Middle frontal gyrus (tissue), 1 donor: ENCODE measurements around the gene ADM2.
"Not testable (repeated sequence)": the region's sequence is repeated elsewhere in the genome, so short reads cannot be mapped to it uniquely, and the experiment has no call there.

Source experiments
- DNase-seq: peaks from one replicate; pipeline ENCODE4 v3.0.0-alpha.2; 2015; ENCODE audit warnings: low spot score; ENCODE audit errors: extremely low spot score

Gene ADM2

DNA sequence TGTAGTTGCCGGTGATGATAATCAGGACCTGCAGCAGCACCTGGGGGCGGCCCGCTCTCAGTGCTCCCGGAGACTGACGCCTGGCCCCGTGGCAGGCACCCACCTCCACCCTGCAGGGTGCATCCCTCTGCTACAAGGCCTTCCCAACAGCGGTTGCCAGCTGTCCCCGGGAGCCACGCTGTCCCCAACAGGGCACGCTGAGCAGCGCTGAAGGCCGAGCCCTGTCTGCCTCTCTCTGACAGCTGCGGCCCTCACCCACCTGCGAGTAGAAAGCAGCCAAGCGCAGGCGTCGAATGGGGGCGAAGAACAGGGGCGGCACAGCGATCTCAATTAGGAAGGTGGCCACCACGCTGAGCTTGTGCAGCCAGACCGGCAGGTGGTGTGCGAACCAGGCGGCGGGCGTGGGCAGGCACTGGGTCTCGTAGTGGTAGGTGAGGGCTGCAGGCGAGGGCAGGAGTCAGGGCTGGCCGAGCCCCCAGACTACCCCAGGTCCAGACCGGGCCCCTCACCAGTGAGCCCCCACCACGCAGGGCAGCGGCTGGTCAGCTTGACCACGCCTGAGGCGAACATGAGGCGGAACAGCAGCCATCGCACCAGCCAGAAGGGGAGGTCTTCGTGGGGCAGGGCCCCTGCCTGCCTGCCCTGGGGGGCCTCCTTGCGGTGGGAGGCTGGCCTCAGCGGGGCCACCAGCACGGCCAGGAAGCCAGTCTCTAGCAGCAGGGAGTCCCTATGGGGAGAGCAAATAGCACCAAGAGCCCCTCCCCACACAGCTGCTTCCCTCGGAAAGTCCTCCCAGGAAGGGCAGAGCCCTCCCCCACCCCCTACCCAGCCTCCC is 24.6 kb downstream of the ADM2 start:
- no peak for DNase-seq

GRCh38 chr22:50506611-50507420 is 25.5 kb downstream of the ADM2 start:
- DNase-seq = no peak

DNA sequence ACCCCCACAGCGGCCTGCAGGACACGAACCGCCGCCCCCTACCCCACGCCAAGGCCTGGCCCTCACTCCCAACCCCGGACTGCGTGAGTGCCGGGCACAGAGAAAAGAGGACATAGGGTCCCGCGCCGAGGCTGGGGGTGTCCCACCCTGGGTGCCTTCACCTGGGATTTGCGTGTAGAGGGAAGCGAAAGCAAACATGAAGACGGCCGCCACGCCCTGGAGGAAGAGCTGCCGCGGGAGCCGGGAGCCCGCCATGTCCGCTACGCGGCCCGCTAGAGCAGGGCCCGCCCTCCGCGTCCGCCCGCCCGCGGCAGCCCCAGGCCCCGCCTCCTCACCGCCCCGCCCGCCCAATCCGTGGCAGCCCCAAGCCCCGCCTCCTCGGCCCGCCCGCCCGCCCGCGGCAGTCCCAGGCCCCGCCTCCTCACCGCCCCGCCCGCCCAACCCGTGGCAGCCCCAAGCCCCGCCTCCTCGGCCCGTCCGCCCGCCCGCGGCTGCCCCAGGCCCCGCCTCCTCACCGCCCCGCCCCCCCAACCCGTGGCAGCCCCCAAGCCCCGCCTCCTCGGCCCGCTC is 26.2 kb downstream of the ADM2 start, which contains the start of gene LMF2:
LMF2 (minus strand) TSS at position 282 of the 570 bp plus-strand sequence; CDS start at position 255, 27 bp downstream.
- DNase-seq = peak; percentile 63

DNA sequence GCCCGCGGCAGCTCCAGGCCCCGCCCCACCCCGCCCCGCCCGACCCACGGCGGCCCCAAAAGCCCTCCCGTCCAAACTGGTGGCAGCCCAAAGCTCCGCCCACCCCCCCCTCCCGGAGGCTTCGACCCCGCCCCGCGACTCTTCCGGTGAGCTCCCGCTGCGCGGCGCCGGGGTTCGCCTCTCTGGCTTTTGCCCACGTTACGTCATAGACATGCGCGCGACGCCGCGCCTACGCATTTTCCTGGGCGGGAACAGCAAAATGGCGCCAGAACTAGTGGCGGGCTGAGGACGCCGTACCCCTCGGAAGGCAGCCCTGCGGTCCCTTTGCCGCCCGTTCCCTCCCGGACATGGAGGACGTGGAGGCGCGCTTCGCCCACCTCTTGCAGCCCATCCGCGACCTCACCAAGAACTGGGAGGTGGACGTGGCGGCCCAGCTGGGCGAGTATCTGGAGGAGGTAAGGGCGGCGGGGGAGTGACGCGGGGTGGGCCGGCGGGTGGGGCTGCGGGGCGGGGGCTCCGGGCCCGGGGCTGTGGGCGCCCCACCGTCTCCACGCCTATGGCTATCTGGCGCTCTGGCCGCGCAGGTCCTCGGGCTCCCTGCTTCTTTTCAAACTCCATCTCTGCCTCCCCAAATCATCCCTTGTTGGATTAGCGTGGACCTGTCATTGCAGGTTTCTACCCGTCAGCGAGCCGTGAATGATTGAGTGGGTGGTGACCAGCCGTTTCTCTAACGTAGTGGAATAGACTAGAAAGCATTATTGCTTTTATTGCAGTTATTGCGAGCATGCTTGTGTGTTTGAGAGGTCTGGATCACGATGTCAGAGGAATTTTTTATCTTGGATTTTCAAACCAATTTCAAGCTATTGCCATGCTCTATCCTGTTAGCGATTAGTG is 26.9 kb downstream of the ADM2 start, which contains the start of gene NCAPH2:
NCAPH2 (plus strand) TSS at position 234 of the 894 bp plus-strand sequence; CDS start at position 348, 114 bp downstream.
- DNase-seq = peak; percentile 94

- DNase-seq = no peak
These were observed 27.6 kb downstream of the ADM2 start for GRCh38 chr22:50508897-50509296.

GRCh38 chr22:50513175-50513574 is 31.8 kb downstream of the ADM2 start:
- no peak for DNase-seq

DNA sequence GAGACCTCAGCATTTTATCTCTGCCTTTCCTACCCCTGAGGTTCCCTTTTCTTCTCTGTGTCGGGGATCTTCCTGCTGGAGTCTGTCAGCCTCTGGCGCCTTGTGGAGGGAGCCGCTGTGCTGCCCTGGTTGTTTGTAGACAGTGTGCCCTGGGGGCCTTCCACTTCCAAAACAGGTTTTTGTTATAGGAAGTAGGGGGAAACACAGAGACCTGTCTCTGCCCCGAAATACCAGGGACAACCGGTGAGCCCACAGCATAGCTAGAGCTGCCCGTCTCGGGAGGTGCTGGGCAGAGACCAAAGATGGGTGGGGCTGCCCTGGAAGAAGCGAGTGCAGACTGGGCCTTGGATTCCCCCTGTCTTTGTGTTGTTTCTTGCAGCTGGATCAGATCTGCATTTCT is 34.7 kb downstream of the ADM2 start:
- no peak for DNase-seq

DNA sequence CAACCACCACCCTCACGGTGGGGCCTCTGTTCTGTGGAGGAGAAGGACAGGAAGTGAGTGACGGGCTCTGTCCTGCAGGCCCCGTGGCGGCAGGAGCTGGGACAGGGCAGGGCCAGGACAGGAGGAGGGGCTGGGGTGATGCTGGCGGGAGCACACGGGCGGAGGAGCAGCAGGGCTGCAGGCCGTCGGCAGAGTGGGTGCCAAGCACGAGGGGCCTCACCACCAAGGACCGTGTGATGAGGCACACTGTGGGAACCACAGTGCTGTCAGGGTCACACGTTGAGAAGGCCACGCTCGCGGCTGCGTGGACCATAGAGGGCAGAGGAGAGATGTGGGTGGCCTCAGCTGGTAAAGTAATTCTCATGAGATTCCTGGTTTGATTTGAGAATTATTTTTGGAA is 35.5 kb downstream of the ADM2 start:
- no peak for DNase-seq

- DNase-seq = no peak
These were observed 36.3 kb downstream of the ADM2 start for GRCh38 chr22:50517495-50518260.

DNA sequence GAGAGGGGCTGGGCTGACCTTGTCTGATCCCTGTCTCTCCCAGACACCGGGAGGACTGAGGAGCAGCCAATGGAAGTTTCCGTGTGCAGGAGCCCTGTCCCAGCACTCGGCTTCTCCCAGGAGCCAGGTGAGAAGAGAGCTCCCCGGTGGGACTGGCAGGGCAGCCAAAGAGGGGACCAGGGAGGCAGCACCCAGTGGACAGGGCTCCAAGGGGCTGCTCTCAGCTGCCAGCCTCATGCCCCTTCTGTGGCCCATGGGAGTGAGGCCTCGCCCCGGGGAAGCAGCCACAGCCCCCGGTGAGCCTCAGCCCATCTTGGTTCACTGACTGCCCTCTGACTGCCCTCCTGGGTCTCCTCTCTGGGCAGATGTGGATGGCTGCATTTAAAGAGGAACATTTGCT is 37.3 kb downstream of the ADM2 start:
- no peak for DNase-seq

GRCh38 chr22:50519151-50519550 is 37.8 kb downstream of the ADM2 start:
- no peak for DNase-seq

DNA sequence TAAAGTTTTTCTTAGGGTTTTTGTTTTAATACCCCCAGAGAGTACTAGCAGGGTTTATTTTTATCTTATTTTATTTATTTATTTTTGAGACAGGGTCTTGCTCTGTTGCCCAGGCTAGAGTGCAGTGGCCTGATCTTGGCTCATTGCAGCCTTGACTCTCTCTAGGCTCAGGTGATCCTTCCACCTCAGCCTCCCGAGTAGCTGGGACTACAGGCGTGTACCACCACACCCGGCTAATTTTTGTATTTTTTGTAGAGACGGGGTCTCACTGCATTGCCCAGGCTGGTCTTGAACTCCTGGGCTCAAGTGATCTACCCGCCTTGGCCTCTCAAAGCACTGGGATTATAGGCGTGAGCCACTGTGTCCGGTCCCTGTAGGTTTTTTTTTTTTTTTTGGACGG is 38.8 kb downstream of the ADM2 start:
- DNase-seq = not testable (repeated sequence)

DNA sequence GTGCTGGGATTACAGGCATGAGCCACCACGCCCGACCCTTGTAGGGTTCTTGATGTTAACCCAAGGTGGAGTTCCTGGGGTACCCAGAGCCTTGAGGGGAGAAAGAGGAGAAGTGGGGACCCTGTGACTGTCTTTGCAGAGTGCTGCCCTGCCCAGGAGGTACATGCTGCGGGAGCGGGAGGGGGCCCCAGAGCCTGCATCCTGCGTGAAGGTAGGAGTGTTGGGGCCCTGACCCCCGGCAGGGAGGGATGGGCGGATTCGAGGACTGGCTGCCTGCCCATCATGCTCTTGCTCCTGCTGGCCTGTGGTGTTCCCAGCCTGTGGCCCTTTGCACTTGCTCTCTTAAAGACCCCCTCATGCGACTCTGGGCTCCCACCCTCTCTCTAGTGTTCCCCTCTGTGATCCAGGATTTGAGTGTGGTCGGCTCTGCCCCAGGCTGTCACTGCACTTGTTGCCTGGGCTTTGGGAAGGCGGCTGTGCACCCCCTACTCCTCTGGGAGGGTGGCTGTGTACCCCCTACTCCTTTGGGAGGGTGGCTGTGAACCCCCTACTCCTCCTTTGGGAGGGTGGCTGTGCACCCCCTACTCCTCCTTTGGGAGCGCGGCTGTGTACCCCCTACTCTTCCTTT is 39.6 kb downstream of the ADM2 start:
- DNase-seq = no peak

DNA sequence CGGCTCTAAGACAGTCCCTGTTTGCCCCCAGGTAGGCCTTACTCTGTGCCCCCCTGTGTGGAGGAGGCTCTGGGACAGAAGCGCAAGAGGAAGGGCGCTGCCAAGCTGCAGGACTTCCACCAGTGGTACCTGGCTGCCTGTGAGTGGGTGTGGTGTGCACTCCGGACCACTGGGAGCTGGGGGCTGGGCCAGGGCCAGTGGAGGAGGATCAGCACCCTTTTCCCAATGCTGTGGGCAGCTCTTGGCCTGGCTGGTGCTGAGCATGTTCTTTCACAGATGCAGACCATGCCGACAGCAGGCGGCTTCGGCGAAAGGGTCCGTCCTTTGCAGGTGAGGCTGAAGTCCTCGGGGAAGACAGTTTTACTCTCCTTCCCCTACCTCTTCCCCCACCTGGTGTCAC is 40.4 kb downstream of the ADM2 start:
- DNase-seq = no peak

DNA sequence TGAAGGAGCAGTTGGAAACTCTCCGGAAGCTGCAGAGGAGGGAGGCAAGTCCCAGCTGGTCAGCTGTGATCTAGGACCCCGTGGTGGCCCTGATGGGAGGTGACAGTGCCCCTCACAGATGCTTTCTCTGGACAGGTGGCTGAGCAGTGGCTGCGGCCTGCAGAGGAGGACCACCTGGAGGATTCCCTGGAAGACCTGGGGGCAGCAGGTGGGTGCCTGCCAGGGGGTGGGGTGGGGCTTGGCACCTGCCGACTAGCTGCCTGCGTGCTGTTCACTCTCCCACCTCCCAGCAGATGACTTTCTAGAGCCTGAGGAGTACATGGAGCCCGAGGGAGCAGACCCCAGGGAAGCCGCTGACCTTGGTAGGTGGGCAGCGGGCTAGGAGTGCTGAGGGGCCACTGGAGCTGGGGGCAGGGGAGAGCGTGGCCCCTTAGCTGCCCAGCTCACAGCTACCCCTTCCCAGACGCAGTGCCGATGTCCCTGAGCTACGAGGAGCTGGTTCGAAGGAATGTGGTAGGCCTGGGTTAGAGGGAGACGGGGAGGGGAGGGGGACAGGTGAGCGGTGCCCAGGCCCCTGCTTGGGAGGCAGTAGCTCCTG is 41.0 kb downstream of the ADM2 start:
- DNase-seq = no peak

GRCh38 chr22:50522806-50523438 is 41.6 kb downstream of the ADM2 start:
- no peak for DNase-seq

DNA sequence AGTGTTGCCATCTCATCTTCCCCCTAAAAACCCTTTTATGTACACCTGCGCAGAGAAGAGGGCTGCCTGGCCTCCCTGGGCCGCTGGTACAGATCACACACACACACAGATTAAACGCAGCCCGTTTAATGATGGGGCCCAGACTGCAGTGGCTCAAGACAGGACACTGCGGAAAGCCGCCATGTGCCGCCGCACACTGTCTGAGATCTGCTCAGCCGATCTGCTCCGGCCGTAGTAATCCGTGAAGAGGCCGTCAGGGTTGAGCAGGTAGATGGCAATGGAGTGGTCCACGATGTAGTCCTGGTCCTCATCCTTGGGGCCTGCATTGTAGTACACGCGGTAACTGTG is 42.1 kb downstream of the ADM2 start:
- DNase-seq = no peak

GRCh38 chr22:50523806-50524675 is 42.7 kb downstream of the ADM2 start:
- DNase-seq = no peak
